HG03460 (cell line): ENCODE results near the gene NSL1.
"Not testable (repeated sequence)": the region's sequence is repeated elsewhere in the genome, so short reads cannot be mapped to it uniquely, and the experiment has no call there.

Source experiments
- ATAC-seq: cut with Tn5 transposase; IDR thresholded peaks from one replicate; pipeline ENCODE4 v1.9.1; 2021; ENCODE audit not compliant: unreplicated experiment

The NSL1 gene

DNA sequence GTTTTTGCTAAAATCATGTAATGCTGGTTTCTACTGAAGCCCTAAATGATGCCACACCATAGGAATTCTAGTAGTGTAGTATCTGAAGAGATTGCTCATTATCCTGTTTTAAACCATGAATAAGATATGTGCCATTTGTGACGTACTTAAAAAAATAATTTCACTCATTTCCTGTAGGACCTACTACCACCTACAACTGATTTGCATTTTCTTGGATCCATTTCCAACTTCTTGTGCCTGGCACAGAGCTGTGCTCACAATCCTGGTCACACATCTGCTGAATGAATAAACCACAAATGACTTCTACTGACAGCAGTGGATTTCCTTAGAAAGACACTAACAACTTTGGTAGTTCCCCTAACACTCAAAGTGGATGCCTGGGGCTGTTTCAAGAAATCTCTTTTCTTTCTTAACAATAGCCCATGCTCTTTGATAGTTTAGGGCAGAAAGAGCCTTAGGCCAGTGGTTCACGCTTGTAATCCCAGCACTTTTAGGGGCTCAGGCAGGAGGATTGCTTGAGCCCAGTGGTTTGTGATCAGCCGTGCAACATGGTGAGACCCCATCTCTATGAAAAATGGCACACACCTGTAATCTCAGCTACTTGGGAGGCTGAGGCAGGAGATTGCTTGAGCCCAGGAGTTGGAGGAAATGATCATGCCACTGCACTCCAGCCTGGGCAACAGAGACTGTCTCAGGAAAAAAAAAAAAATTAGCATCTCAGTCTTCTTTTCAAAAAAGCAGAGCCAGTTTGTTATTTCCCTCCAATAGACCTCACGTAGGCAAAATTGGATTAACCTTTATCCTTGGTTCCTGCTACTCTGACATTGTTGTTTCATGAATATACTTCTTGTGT, 78.9 kb downstream of the NSL1 start:
- no peak for ATAC-seq

DNA sequence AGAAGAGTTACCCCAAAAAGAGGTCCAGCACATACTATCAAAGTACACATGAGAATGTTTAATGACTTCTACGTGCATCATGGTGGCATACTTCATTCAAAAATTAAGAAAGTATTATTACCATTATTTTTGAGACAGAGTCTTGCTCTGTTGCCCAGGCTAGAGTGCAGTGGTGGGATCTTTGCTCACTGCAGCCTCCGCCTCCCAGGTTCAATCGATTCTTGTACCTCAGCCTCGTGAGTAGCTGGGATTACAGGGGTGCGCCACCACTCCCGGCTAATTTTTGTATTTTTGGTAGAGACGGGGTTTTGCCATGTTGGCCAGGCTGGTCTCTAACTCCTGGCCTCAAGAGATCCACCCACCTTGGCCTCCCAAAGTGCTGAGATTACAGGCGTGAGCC, 79.6 kb downstream of the NSL1 start:
- ATAC-seq: not testable (repeated sequence)

- no peak for ATAC-seq
Measured at GRCh38 chr1:212710566-212710965, 81.0 kb downstream of the NSL1 start.

GRCh38 chr1:212703991-212704564, 87.5 kb downstream of the NSL1 start:
- no peak for ATAC-seq

GRCh38 chr1:212702672-212703071, 88.9 kb downstream of the NSL1 start:
- ATAC-seq: no peak

DNA sequence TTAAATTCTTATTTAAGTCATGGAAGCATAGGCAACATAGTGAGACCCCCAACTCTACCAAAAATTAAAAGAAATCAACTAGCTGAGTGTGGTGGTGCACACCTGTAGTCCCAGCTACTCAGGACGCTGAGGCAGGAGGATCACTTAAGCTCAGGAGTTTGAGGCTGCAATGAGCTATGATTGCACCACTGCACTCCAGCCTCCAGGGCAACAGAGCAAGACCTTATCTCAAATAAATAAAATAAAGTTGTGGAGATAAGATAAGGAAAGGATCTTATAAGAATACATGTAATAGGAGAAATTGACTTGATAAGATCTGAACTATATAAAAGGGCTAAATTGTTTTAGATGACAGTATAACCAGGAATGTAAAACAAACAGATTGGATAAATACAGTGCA, 89.7 kb downstream of the NSL1 start:
- no peak for ATAC-seq

GRCh38 chr1:212700892-212701819, 90.4 kb downstream of the NSL1 start:
- peak; percentile 37 for ATAC-seq

- peak; percentile 23 for ATAC-seq
Measured at GRCh38 chr1:212700223-212700891, 91.2 kb downstream of the NSL1 start.

DNA sequence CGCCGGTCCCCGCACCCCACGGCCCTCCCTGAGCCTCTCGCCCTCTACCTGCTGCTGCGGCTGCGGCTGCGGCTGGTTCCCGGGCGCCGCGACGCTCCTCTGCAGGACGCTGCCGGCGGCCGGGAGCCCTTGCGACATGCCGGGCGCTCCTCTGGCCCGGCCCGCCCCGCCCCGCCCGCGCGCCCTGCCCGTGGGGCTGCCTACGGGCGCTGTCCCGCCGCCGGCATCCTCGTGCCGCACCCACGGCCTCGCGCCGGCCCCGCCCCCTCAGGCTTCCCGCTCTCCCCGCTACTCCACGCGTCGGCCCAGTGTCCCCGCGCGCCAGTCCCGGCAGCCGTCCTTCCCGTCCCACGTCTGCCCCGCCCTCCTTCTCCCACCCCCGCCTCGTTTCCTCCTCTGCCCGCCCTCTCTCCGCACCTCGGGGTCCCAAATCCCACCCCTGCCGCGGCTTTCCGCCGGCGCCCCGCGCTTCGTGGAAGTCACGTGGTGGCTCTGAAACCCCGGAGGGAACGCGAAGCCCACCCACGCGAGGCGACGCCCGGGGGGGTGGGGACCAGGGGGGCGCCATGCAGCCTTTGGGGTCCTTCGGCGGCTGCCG, 91.9 kb downstream of the NSL1 start, which contains the start of gene BATF3:
Gene BATF3, minus strand, starts transcription at position 216 of the 598 bp plus-strand sequence. Its CDS starts 78 bp downstream, at position 138.
- peak; percentile 16 for ATAC-seq

DNA sequence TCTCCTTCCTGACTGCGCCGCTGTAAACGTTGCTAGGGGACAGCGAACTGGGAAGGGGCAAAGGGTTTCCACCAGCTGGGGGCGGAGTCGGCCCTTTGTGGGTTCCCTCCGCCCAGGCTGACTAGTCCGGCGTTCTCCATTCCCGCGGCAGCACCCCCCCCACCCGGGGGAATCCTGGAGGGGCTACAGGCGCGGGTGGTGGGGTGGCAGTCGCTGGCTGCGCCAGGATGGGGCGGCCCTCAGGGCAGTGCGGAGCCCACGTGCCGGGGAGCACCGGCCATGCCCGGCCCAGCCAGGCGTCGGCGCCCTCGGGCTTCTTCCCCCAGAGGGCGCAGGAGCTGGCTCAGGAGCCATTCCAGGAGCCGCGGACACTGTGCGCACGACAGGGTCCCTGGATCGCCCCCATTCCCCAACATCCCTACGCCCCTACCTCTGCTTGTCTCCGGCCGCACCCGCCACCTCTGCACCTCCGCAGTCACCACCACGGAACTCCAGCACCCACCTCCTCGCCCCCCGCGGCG, 92.4 kb downstream of the NSL1 start:
- ATAC-seq: peak; percentile 49

- no peak for ATAC-seq
Measured at GRCh38 chr1:212698467-212699103, 93.0 kb downstream of the NSL1 start.

GRCh38 chr1:212696721-212697331, 94.8 kb downstream of the NSL1 start:
- ATAC-seq: no peak

- ATAC-seq: no peak
Measured at GRCh38 chr1:212692774-212693644, 98.6 kb downstream of the NSL1 start.

GRCh38 chr1:212691561-212692071, 100.0 kb downstream of the NSL1 start:
- ATAC-seq: peak; percentile 73

DNA sequence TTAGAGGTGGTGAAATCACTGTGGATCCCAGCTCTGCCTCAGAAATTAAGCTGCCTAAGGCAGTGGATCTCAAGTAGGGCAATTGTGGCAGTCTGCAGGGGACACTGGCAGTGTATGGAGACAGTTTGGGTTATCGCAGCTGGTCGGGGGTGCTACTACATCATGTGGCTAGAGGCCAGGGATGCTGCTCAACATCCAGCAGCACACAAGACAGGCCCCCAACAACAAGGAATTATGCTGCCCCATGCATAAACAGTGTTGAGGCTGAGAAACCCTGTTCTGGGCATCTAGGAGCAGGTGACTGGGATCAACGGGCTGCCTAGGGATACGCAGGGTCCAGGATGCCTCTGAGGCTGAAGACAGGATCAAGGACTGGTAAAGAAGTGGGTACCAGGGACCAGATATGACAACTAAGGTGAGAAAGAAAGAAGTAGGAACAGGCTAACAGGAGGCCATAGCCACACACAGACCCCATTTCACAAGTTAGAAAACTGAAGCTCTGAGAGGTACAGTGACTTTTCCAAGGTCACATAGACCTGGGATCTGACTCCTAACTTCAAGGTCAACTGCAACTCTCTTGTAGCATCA, 100.7 kb downstream of the NSL1 start:
- no peak for ATAC-seq

DNA sequence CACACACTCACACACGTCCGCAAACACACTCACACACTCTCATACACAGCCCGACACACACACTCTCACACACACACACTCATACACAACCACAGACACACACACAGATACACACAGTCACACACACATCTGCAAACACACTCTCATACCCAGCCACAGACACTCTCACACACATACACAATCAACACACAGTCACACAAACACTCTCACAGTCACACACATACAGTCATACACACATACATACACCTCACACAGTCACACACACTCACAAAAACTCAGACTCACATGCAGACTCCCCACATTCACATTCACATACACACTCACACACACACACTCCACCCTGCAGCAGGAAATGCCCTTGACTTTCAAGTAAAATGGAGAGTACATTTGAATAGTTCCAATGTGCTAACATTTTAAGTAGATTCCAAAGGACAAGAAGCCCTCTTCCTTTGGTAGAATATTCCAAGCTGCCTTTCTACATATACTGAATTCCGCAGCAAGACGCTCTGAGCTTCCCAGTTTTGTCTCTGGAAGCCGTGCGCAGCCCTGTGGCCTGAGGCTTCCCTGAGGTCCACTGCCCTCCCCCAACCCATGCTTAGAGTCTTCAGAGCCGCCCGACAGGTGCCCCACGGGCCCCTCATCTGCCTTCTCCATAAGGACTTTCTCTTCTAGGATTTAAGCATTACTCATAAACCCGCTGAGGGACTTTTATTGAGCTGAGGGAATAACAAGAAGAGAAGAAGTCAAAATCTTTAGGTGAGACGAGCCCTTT, 101.6 kb downstream of the NSL1 start:
- no peak for ATAC-seq

GRCh38 chr1:212689196-212689725, 102.3 kb downstream of the NSL1 start:
- no peak for ATAC-seq
